Hematopoietic multipotent progenitor cell treated with erythropoietin and hydrocortisone succinate and interleukin-3 and kit ligand, for 4 days (in vitro differentiated cells): Measurements from ENCODE around the gene ATF6.

ENCODE experiments used
- DNase-seq: peaks from one replicate; pipeline ENCODE4 v3.0.0-alpha.2; 2015

The ATF6 gene

DNA sequence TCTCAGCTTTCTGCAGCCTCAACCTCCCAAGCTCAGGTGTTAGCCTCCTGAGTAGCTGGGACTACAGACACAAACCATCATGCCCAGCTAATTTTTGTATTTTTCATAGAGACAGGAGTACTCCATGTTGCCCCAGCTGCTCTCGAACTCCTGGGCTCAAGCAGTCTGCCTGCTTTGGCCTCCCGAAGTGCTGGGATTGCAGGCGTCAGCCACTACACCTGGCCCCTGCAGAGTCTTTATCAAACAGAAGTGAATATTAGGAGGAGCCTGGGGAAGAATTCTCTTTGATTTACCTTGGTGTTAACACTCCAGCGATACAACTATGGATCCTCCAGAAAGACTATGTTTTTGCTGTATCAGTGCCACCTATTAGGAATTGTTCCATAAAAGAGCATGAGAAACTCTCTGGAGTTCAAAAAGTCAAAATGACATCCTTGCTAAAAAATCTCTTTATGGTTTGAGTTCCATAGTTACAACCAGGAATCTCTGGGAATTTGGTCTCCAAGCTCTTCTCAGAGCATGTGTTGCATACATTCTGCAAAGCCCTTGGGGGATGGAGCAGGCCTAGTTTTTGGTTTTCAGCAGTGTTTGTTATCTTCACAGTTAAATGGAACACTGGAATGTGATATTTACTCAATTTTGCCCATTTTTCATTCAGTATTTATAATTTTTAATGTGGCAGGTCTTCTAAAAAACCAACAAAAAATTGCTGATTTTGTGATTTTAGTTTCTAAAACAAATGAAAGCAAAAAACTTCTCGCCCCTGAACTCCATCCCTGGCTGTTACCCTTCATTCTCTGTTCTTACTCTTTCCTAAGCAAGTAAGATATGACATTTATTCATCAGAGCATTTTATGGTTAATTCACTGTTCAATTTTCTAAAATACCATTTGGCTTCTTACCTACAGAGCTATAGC is 180.2 kb downstream of the ATF6 start:
- DNase-seq: no peak

DNA sequence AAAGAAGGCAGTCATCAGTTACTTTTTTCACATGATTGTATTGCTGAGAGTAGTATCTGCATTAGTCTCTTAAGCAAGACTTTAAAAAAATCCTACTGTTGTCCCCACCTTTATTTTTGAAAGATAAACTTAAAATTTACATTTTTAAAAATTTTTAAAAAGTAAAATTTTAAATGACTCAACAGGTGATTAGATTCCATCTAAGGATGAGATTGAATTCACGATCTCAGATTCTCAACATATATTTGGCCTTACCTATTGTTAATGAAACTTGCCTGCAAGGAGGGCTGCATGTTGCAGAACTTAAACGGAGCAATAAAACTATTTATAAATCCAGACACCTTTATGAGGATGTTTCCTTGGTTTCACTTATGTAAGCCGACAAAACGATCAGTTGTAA is 182.3 kb downstream of the ATF6 start:
- DNase-seq: no peak

DNA sequence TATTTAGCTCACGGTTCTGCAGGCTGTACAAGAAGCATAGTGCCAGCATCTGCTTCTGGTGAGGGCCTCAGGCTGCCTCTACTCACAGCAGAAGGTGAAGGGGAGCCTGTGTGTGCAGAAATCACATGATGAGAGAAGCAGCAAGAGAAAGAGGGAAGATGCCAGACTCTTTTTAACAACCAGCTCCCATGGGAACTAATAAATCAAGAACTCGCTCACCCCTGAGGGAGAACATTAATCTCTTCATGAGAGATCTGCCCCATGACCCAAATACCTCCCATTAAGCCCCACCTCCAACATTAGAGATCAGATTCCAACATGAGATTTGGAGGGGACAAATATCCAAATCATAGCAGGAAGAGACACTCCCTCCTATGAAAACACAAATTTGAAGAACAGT is 183.4 kb downstream of the ATF6 start:
- DNase-seq: no peak

DNA sequence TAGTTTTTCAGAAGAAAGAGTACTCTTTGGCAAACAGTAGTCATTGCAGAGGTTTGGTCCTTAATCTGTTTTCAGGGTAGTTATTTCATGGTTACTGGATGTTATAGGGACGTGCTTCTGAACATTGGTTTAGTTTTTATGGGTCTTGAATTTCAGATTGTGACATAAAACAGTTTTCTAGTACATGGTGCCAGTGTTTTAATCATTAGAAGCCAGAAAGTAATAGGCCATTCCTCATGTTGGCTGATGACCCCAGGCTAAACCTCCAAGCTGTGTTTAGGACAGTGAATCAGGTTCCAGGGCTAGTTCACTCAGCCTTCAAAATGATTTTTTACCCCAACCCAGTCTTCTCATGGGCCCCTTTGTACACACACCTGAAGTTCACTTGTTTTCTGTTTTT is 184.3 kb downstream of the ATF6 start:
- DNase-seq: no peak

DNA sequence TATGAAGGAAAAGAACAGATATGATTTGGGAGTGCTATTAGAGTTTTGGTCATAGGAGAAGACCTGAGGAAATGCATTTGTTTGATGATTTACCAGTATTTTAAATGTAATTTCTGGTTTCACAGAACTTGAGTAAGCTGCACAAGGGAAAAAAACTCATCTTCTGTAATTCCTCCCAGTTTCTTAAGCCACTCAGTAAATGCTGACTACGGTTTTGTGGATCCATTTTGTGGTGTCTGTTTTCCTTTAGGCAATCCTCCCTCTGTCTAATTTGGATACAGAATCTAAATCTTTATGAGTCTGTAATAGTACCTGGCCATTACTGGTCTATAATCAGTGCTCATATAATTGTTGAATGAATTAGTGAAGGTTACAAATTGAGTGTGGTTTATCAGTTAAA is 185.5 kb downstream of the ATF6 start:
- DNase-seq: no peak

DNA sequence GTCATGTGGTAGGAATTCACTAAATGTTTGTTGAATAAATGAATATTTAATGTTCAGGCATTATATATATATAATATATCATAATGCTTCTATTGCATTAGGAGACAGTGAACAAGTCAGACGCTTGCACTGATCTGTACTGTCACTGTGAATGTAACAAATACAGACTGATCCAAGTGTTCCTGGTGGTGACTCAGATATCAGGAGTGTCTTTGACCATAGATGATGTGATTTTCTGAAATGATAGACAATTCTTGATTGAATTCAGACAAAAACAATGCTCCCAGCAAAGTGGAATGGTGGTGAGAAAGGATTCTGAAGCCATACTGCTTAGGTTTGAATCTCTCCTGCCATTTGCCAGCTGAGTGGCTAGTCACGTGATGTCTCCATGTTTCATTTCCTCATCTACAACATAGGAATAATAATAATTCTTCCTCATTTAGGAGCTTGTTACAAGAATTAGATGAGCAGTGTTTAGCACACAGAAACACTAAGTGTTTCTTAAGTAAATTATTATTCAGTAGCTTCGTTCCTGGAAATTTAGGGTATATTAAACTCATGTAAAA is 186.6 kb downstream of the ATF6 start:
- DNase-seq: no peak

DNA sequence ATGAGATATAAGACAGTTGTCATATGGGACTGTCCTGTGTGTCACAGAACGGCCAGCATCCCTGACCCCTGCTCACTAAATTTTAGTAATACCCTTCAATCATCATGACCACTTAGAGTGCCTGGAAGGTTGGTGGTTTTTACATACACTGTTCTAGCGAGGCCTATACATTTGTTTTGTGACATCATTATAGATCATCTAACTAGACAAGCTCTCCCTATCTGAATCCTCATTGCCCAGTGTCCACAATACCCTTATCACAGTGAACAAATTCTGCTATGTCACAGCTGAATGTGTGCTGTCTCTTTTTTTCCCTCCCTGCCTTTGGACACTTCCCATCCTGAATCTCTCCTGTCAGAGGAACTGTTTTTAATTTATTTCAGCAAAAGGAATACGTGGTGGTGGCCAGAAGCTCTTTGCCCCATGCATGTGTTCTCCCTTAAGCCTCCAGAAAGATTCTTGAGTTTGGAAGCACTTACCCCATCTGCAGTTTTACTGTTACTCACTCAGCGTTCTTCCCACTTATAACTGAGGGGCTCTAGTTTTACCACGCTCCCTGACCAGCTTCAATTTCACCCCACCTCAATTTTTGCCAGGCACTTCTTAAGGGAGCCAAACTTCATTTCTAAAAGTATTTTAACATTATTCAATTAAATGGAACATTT is 187.3 kb downstream of the ATF6 start:
- peak; percentile 61 for DNase-seq

DNA sequence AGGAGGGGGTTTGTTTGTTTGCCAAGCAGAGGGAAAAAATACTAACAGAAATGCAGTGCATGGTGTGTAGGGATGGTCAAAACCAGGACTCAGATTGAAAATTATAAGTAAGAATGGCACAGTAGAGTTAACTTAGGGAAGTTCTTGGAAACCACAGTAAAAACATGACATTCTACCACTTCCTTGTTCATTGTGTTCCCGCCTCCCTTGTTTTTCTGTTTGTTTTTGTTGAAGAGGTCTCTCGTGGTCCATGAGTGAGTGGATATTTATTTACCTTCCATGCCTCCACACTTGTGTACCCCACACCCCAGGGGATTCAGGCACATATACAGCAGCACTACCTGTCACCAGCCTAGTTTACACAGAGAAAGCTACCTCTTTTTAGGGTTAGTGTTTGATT is 187.9 kb downstream of the ATF6 start:
- peak; percentile 61 for DNase-seq

DNA sequence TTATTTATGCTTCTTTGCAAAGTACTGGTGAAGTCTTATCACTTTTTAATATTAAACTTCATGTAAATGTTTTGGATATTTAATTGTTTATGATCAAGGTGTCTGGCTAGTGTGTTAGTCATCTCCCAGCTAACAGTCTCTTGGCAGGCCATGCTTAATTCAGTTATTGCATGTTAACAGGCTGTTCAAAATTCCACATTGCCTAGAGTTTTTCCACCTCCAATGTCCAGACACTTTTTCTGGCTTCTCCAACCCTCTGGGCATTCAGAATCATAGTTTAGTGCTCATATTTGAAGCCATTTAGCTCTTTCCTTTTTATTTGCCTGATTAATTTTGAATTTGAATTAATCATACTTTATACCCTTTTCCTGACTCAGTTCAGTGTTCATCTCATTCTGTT is 188.3 kb downstream of the ATF6 start:
- no peak for DNase-seq

DNA sequence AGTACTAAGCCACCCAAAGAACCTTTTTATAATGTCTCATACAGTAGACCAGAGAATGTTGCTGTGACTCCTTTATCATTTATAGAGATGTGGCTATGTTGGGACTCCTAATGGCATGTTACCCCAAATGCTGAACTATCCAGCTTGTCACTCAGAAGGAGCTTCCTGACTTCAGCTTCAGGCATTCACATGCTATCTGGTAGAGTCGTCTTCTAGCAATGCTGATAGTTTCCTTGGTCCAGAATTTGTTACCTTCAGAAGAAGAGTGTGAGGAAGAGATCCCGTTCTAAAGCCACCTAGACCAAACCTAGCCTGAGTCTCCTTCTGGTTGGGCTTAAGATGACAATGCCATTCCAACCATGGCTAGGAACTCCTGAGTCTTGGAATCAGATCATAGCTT is 189.5 kb downstream of the ATF6 start:
- no peak for DNase-seq

DNA sequence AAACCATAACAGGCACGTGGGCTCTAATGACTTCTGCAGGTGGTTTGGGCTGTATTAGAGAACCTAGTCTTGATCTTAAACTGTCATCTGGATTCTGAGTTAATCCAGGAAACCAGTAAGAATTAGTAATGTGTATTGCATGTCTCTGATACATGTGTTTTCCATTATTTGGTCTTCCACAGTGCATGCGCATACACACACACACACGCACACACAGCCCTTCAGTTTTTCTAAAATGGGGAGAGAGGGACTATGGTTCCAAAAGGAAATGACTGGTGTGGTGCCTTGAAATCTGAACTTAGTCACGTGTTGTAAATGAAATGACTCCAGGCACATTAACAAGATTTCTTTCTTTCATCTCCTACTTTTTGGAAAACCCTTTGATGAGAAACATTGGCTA is 190.0 kb downstream of the ATF6 start:
- DNase-seq: no peak

DNA sequence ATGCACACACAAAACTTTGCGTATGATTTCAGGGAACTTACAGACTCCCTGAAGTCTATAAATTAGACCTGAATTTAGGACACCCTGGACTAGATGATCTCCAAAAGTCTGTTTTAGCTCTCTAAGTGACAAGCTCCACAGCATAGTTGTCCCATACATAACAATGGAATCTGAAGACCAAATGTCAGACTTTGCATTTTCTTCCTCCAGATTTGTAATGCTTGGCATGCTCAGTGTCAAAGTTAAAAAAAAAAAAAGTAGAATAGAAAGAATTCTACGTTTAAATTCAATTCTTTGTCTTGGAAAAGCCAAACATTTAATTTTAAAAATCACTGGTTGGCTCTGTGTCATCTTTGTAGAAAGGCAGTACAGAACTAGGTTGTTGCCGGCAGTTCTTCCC is 190.8 kb downstream of the ATF6 start:
- DNase-seq: no peak

DNA sequence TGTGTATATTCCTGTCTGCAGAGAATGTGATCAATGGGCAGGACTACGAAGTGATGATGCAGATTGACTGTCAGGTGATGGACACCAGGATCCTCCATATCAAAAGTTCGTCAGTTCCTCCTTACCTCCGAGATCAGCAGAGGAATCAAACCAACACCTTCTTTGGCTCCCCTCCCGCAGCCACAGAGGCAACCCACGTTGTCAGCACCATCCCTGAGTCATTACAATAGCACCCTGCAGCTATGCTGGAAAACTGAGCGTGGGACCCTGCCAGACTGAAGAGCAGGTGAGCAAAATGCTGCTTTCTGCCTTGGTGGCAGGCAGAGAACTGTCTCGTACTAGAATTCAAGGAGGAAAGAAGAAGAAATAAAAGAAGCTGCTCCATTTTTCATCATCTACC is 192.3 kb downstream of the ATF6 start:
- no peak for DNase-seq

DNA sequence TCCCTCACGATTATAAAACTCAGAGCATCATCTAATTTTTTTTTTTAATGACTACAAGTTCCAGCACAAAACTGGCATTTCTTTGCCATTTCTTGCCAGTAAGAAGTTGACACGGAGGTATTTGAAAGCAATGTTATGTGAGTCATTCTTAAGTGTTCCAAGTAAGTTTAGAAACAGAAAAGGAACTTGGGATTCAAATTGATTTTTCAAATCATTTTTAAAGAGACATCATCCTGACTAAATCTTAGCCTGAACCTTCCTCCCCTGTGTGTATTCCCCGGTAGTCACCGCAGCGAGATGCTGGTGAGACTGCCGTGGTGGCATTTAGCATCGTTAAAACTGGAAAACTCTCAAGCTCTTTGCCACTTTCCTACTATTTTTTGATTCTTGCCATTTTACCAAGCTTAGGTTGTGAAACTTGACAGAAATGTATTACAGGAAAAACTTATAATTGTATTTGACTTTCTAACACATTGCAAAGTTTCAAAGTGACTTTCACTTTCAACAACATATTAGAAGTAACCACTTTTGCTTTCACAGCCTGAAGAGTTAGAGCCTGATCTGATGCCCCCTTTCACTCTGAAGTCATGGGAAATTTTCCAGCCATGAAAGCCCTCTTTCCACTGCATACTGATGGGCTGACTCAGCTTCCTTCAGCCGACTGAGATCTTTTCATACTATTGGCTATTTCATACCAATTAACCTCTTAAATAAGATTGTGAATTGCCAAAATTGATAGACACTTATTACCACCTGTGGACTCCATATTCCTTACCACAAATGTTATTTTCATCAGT is 196.2 kb downstream of the ATF6 start:
- no peak for DNase-seq

DNA sequence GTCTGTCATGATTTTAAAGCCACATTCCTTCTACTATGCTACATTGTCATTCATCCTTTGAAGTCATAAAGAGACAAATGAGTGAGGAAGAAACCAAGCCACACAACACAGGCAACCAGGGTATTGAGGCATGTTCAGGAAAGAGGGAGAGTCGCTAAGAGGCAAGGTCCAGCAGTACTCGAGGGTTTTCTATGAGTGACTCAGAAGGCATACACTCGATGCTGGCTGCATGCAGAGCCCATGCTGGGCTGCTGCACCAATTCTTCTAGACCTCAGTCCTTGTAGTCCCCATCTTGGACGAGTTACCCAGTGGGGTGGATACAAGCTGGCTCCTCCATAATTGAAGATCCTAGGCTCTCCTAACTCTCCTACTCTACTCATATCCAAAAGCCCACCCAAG is 199.9 kb downstream of the ATF6 start:
- DNase-seq: no peak

DNA sequence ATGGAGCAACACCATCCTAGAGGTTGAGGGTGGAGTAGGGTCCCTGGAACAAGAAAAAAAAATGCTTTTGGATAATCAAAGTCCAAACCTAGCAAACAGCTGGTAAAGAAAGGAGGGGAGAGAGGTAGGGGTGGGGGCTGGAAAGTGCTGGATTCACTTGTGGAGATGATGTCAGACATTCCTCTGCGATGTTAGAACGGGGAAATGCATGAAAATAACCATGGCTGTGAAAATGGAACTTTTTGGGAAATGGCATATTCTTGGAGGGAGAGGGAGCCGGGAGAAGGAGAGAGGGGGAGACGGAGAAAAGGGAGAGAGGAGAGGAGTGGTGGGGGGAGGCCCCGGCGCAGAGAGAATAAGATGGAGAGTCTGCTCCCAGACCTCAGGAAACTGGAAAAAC is 203.9 kb downstream of the ATF6 start:
- no peak for DNase-seq

DNA sequence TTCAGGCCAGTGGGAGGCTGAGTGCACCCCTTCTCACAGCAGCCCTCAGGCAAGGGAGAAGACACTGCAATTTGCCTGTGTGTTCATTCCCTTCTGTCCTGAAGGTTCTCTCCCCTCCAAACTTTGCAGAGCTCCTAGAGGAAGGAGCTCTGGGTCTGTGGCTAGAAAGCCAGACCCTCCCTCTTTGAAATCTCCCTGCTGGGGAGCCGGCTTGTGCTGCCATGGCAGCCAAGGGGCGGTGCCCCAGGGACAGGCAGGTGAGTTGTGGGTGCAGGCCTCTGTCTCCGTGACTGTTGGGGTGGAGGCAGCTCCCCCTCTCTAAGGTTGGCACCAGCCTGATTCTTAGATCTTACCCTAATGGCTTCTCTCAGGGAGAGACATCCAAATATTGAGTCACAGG is 204.5 kb downstream of the ATF6 start:
- no peak for DNase-seq

DNA sequence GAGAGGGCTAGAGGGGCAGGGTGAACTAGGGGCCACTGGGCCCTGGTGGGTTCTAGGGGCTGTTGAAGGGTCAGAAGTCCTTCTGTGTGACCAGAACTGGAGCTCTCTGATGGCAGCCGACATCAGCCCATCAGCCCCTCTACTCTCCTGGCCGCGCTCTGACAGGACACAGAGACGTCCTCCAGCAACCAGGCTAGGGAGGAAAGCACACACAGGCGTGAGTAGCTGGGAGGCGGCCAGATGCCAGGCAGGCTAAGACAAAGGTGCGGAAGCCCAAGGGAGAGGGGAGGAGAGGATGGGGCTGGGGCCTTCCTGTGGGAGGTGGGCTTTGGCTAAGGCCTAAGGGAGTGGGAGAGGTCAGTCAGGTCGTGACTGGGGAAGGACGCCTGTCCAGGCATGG is 206.7 kb downstream of the ATF6 start:
- no peak for DNase-seq

DNA sequence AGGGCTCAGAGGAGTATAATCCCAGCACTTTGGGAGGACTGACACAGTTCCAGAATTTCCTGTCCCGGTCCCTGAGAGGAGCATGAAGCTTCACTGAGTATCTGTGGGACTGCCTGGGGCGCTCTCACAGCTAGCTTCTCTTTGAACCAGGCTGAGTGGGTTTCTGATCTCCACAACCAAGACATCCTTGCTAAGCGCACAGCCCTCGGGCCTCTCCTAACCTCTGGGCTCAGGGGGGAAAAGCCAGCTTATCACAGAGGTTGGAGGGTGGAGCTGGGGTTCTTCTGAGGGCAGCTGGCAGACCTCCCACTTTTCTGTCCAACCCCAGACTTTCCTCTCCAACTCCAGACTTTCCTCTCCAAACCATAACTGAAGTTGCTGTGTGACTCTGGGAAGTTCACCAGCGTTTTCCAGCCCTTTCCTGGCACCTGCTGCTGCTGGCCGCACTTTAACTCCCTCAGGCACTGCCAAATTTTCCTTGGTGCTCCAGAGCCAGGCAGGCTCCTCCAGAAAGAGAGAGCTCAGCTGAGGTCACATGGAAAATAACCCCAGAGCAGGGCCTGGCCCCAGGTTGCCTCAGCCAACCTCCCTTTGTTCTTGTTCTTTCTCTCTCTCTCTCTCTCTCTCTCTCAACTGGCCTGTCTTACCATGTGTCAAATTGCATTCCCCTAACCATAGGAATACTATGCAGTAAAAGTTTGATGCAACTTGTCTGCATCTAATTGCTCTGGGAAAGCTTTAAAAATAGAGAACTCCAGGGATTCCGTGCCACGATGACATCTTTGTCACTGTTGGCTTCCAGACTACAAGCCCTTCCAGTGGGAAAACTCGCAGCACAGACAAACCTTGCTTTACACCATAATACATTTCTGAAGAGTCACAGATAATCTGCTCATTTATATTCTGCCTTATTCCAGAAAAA is 208.1 kb downstream of the ATF6 start:
- peak; percentile 60 for DNase-seq

DNA sequence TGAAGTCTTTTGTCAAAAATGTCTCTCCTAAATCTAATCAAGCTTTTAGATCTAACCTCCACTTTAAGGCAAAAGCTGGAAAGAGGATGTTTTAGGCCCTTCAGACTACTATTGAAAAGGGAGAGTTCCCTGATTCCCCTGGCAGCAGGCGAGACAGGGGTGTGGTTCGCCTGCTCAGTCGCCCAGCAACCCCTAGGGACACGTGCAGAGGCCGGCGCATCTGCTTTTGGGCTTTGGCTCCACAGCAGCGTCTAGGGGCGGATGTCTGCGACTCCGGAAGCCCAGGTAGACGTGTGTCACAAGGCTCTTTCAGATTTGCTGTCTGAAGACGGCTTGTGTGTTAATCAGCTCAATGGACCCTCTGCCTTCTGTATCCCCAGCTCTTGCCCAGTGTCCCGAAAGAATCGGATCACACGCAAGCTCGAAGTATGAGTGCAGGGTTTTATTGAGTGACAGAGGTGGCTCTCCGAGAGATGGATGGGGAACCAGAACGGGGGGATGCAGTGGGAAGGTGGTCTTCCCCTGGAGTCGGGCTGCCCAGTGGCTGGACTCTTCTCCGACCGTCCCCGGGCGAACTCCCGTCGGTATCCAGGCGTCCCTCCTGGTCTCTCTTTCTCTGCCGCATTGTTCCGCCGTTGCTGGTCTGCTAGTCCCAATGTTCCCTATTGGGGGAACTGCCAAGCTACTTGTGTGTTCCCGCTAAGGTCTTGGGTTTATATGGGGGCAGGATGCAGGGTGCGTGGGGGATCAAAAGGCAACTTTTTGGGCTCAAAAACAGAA is 212.1 kb downstream of the ATF6 start:
- no peak for DNase-seq

DNA sequence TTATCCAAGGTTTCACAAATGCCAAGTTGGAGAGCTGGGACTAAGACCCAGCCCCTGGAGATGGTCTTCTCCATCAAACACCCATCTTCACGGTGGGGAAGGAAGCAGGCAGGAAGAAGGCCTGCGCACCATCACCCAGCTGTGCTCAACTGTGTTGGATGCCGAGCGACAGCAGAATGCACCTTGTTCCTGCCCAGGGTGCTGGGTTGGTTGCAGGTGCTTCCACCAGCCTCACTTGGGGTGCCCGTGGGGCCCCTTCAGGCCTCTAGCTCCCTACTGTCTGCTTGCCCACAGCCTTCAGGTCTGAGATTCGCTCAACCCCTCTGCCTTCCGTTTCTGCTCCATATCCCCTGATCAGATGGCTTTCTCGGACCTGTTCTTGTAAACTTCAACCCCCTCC is 215.0 kb downstream of the ATF6 start:
- DNase-seq: no peak
